Measurements from ENCODE around the gene ZDHHC4. TPM values are rescaled to one million over a fixed set of nuclear protein-coding genes. Genes with fewer than 3 reads are reported as not detected.

ZDHHC4 gene
- 40.8 and 42.1 TPM in 2 replicates for total RNA-seq (2014; rRNA removed; shearing (Covaris generic))

DNA sequence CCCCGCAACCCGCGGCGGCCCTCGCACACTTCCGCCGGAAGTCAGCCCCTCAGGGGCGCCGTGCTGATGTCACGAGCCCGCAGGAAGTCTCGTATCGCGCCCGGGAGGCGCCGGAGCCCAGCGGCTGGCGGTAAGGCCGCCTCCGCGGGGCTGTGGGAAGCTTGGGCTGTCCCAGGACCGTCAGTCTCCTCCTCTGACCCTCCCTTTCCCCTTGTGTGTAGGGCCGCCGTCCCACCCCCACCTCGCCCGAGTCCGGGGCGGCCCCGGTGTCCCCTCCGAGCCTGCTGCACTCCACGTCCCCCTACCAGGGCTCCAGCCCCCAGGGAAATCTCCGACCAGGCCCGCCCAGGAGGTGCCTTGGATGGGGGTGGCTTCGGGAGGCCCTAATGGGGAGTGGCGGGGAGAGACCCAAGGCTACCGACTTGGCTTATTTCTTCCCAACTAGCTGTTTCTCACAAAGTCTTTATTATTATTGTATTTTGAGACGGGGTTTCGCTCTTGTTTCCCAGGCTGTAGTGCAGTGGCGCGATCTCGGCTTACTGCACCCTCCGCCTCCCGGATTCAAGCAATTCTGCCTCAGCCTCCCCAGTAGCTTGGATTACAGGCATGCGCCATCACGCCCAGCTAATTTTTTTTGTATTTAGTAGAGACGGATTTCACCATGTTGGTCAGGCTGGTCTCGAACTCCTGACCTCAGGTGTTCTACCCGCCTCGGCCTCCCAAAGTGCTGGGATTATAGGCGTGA lies at the start of gene ZDHHC4:
Gene ZDHHC4 (plus strand): TSS at position 86 of the 745 bp plus-strand sequence. CDS start 3,108 bp downstream, outside the sequence.
- peak; percentile 88 for DNase-seq (ENCODE audit: low spot score)

DNA sequence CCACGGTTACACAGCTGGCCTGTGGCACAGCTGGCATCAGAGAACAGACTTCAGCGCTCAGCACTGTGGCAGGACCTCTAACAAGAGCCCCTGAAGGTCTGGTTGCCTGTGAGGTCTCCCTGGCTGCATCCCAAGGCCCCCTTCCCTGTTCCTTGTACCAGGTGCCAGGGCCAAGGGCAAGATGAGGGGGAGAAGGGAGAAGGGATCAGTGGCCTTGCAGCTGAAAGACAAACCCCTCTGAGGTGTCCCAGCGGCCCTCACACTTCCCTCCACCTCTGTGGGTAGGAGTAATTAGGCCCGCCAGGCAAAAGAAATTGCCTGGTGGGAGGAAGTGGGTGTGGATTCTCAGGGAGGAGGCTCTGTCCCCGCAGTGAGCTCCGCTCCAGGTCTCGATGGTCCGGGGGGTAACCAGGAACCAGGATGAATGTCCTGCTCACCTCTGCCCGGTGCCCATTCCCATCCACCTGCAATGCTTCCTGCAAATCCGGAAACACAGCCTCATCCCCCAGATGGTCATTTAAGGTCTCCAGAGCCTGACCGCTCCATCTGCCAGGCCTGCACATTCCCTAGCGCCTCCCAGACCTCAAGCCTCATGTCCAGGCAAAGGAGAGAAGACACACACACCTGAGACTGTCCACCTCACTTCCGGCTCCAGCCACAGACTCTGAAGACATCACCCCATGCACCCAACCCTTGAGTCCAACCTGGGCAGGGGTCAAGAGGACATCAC lies 48.7 kb upstream of the ZDHHC4 start:
- no peak for DNase-seq (ENCODE audit: low spot score)

DNA sequence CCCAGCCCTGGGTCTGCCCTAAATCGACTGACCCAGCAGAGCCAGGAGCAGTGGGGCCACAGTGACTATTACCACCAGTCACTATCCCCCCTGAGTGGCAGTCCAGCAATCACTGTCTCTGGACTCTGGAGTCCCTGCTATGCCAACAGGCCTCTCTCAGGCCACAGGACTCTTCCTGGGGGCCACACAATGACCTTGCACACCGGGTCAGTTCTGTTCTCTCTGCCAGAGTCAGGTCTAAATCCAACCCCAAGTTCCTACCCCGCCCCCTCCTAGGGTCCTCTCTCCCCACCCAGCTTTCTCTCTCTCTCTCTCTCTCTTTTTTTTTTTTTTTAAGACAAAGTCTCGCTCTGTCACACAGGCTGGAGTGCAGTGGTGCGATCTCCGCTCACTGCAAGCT lies 47.6 kb upstream of the ZDHHC4 start:
- no peak for DNase-seq (ENCODE audit: low spot score)

DNA sequence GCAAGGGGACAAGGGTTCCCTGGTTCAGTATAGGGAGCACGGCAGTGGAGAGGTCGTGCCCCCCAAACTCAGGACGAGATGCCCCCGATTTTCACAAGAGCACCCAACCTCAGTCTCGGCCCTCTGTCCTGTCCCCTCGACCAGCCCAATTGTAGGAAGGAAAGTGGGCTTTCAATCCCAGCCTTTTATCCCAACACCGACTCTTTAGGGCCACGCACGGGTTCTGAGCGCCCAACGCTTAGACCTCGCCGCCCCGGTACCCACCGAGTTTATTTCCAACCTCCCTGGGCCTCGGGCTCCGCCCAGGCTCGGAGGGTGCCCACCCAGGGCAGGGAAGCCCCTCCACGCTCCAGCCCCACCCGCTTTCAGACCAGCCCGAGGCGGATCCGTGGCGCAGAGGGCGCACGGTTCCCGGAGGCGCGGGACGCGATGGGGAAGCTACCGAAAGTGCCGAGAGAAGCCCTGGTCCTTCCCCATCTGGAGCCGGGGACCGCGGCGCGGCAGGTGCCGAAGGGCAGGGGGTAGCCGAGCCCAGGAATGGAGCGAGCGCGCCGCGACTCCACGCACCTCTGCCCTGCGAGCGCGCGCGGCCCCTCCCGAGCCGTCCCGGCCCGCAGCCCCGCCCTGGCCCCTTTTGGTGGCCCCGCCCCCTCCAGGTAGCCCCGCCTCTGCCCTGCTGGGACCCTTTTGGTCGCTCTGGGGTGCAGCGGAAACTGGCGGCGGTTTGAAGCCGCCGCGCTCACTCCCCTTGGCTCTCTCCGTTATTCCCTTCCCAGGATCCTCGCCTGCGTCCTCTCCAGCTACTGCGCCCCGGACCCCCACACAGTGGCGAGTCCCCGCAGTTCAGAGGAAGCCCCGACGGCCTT lies 46.4 kb upstream of the ZDHHC4 start:
- no peak for DNase-seq (ENCODE audit: low spot score)

DNA sequence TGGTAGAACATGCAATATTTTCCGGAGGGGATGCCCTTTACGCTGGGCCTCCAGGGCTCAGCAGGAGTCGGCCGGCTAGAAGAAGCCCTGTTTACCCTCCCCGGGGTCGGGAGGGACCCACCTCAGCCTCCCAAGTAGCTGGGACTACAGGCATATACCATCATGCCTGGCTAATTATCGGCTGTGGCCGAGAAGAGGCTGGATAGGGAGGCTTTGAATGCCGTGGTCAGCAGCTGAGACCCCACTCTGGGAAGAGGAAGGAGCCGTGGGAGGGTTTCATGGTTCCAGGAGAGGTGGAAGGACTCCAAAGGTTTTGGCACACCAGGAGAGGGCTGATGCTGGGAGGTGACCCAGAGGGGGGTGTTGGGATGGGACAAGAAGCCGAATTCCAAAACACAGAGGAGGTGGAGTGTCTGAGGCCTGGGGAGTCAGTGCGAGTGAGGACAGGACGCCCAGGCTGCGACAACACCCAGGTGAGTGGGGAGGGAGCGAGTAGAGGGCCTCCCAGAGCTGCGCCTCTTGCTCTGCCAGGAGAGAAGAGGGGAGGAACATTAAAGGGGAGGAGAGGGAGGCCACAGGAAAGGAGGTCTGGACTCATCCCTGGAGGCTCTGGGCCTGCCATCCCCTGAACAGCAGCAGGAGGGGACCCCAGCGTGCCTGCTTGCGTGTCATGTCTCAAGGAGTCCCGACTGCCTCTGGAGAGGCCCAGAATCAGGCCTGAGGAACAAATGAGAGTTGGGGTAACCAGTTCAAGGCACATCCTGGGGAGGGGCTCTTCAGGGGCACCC lies 45.6 kb upstream of the ZDHHC4 start:
- no peak for DNase-seq (ENCODE audit: low spot score)

DNA sequence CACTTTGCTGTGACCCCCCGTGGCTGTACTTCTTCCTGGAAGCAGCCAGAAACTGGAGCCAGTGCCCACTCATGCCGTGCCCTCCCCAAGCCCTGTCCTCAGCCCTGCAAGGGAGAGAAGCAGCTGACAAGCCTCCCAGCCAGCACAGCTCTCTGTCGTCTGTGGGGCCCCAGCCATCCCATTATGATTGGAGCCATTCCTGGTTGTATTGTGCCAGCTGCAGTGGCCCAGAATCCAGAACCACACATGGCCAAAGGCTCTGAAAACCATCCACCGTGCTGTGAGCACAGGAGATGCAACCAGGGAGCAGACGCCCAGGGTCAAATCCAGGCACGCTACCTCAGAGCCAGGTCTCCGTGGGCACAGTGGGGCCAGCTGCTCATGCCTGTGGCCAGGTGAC lies 44.7 kb upstream of the ZDHHC4 start:
- DNase-seq (ENCODE audit: low spot score): no peak

DNA sequence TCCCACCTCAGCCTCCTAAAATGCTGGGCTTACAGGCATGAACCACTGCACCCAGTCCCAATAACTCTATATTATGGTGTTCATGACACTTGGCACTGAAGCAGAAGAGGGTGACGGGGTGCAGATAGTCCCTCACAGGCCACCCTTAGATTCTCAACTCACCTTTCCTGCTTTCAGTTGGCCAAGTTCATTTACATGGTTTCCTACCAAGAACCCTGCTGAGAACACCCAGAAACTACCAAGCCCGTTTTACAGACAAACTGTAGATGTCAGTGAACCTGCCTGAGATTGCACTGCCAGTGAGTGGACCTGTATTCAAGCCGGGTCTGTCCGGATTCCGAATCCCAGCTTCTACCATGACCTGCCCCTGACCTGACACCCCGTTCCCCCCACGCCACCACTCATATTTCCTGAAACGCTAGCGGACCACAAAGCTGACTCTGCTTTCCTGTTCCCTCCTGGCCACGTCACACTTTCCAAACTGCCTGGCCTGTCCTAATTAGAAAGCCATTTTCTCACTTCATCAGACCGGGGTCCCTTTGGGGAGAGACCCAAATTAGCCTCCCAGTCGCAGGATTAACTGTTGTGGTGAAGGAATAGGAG lies 43.3 kb upstream of the ZDHHC4 start:
- no peak for DNase-seq (ENCODE audit: low spot score)

DNA sequence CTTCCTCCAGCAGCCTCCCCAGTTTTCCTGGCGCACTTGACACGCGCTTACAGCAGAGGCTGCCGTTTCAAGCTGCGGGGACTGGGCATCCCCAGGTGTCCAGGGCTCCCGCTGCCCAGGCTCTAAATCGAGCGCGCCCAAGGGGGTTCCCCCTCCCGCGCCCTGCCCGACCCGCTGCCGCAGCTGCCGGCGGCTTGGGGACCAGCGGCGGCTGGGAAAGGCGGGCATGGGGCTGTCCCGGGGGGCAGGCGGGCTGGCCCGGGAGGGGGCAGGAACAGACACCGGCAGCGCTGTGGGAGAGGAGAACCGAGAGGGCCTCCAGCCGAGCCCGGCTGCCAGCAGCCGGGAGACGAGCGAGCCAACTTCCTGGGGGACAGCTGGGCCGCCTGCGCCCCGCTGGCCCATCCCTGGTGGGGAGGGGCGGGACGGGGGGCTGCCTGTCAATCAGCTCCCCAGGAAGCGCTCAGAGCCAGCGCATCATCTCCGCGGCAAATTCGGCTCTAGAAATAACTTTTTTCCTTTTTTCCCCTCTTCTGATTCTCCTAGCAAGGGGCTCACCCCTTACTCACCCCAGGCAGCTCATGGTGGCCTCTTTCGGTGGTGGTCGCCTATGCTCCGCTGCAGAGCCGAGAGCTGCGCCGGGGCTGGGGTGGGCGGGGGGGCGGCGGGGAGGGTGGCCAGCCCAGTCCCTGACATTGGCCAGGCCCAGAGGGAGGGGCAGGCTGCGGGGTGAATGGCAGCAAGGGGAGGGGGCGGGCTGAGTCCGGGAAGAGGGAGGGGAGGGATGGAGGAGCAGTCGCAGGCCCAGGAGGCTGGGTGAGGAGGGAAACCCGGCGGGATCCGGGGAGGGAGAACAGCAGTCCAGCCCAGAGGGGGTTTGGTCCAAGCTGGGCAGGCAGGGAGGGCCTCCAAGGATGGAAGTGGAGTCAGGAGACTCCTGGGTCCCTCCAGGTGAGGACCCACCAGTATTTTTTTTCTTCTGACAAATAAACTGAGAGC lies 40.7 kb upstream of the ZDHHC4 start:
- no peak for DNase-seq (ENCODE audit: low spot score)

DNA sequence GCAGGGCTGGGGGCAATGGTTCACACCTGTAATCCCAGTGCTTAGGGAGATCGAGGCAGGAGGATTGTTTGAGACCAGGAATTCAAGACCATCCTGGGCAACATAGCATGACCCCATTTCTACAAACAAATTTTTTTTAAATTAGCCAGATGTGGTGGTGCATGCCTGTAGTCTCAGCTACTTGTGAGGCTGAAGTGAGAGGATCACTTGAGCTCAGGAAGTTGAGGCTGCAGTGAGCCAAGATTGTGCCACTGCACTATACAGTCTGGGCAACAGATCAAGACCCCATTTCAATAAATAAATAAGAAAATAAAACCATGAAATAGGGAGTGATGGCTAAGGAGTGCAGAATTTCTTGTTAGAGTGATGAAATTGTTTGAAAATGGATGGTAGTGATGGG lies 34.9 kb upstream of the ZDHHC4 start:
- no peak for DNase-seq (ENCODE audit: low spot score)

DNA sequence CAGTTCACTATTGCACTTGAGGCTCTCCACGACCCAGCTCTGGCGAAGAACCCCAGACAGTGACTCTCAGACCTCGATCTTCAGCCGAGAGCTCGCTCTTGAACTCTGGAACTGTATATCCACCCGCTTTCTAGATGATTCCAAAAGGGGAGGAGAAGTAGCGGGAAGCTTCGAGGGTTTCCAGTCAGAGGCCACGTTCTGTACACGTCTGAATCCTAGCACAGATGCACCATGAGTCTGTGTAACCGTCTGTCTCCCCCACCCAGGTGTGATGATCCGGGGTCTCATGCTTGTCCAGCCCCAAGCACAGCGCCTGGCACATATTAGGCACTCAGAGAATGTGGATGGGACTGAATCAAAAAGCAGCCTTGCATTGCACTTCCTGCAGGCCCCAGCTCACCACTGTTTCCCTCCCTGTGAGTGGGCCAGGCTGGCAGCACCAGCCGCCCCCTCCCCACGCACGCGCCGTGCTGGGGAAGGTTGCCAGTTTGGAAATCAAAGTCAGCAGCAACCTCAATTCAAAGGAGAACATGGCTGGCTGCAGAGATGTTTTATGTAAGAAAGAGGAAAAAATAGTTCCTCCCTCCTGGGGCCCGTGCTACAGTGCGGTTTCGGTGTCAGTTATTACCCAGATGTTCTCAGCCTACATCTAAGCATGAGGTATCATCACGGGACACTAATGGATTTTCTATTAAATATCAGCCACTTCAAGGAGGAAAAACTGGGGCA lies 31.7 kb upstream of the ZDHHC4 start:
- DNase-seq (ENCODE audit: low spot score): no peak

DNA sequence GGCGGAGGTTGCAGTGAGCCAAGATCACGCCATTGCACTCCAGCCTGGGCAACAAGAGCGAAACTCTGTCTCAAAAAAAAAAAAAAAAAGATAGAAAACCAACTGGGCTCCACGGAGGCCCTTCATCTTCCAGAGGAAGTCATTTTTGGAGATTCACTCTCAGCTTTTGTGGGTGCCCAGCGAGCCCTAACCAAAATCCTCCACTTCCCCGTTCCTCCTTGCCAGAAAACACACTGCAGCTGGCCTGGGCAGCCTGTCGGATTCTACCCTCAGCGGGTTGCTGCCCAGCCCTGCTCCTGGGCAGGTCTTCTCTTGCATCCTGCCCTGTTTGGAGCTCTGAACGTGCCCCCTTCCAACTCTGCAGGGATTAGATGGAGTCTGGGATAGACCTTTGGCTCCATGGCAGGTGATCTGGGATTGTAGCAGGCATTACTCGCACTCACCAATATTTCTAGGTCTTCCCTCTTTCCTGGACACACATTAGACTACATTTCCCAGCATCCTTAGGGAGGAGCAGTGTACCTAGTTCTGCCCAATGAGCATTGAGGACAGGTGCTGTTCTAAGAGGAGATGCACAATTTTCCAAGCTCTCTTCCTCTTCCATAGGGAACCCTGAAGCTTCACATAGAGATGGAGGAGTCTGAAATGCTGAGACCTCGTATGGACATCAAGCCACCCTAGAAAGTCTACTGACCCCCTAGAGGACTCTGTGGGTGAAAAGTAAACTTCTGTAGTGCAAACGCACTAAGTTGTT lies 30.6 kb upstream of the ZDHHC4 start:
- peak; percentile 47 for DNase-seq (ENCODE audit: low spot score)

DNA sequence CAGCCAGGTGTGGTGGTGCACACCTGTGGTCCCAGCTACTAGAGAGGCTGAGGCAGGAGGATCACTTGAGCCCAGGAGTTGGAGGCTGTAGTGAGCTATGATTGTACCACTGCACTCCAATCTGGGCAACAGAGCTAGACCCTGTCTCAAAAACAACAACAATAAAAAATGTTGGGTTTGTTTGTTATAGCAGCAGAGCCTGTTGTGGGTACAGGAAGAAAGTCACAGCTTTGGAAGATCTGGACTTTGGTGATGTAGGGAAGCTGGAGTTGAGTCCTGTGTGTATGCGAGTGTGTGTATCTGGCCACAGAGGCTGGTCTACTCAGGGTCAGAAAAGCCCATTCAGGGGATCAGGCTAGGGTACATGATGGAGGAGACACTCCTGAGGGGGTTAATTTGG lies 29.9 kb upstream of the ZDHHC4 start:
- no peak for DNase-seq (ENCODE audit: low spot score)

DNA sequence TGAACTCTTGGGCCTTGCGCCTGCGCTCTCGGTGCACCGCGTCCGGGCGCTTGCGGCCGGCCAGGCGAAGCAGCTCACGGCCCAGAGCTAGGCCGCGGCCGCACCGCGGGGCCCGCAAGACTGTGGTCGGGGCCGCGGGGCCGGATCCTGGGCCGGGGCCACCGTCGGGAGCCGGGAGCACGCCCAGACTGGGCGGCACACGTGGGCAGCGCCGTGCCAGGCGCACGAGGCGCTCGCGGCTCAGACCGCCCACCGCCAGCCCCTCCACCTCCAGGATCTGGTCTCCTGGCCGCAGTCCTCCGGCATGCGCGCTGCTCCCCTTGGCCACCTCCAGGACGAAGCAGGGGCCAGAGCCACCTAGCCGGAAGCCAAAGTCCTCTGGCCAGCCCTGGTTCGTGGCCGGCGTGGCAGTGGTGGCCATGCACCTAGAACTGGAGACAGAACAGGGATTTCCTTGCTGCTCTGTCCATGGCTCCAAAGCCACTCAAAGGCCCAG lies 26.2 kb upstream of the ZDHHC4 start, which contains the start of gene GRID2IP:
Gene GRID2IP (minus strand): TSS at position 446 of the 496 bp plus-strand sequence. CDS start 25 bp downstream, at position 421.
- DNase-seq (ENCODE audit: low spot score): no peak

DNA sequence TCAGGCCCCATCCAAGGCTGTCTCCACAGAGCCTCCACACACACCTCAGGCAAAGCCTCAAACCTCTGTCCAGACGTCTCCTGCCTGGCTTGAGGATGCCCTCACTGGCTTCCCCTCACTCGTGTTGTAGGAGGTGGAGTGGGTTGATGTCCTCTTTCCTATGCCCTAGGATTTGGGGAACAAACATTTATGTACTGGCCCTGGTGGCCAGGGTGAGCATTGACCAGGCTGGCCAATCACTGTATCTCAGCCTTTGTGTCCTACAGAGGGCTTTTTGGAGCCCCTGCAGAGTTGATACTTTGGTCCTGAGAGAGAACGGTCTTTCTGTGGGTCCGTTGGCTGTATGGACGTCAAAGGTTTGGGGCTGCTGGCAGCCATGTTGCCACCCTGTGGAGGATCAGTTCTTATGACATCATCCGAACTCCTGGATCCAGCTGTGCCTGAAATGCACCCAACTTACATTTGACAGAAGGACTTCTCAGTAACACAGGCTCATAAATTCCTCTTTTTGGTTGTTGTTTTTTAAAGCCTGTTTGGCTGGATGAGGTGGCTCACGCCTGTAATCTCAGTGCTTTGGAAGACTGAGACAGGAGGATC lies 23.7 kb upstream of the ZDHHC4 start:
- DNase-seq (ENCODE audit: low spot score): no peak

DNA sequence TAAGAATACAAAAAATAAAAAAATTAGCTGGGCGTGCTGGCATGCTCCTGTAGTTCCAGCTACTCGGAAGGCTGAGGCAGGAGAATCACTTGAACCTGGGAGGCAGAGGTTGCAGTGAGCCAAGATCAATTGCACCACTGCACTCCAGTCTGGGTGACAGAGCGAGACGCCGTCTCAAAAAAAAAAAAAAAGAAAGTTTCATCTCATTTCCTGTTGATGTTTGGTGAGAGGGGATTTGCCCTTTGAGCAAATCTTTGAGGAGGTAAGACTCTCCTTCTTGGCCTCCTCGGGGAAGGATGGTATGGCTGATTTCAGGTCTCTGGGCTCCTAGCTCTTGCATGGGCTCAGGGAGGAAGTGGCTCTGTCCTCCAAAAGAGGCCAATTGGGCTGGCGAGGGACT lies 22.4 kb upstream of the ZDHHC4 start:
- DNase-seq (ENCODE audit: low spot score): no peak

DNA sequence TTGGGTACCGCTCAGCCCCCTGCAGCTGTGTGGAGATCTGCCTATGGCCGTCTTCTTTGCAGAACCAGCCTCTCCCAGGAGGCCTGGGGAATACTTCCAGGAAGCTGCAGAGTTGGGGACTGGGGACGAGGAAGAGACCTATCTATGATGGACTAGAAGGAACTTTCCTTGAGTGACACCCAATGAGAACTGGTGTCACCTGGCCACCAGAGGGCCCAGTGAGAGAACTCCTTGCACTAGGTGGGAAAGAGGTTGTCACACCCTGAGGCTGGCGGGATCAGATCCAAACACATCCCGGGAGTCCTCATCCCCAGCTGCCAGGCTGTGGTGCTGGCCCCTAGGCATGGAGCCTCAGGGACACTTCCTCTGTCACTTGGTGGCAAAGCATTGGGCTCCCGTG lies 21.1 kb upstream of the ZDHHC4 start:
- peak; percentile 72 for DNase-seq (ENCODE audit: low spot score)

DNA sequence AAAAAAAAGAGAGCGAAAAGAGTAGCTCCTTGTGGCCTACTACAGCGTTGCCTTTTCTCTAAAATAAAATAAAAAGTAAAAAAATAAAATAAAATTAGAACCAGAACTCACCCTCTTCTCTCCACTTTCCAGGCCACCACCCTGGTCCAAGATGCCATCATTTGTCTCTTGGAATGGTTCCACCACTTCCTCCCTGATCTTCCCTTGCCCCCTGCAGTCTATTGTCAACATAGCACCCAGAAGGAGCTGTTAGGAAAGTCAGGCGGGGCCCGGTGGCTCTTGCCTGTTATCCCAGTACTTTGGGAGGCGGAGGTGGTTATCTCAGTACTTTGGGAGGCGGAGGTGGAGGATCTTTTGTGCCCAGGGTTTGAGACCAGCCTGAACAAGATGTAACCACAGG lies 18.4 kb upstream of the ZDHHC4 start:
- DNase-seq (ENCODE audit: low spot score): peak; percentile 67

All from HT-29 (cell line).